Stimulated activated CD8-positive, alpha-beta memory T cell treated with anti-CD3 and anti-CD28 coated beads, Interleukin-12 subunit alpha, Interleukin-12 subunit beta, amount 100 ng/mL, for 4 hours (primary cell): ENCODE results near the gene DUSP8.
"Not testable (repeated sequence)": the region's sequence is repeated elsewhere in the genome, so short reads cannot be mapped to it uniquely, and the experiment has no call there.

Experiments
- DNase-seq: peaks from one replicate; pipeline ENCODE4 v3.0.0-alpha.2; 2020; ENCODE audit warnings: low read depth

Gene DUSP8

DNA sequence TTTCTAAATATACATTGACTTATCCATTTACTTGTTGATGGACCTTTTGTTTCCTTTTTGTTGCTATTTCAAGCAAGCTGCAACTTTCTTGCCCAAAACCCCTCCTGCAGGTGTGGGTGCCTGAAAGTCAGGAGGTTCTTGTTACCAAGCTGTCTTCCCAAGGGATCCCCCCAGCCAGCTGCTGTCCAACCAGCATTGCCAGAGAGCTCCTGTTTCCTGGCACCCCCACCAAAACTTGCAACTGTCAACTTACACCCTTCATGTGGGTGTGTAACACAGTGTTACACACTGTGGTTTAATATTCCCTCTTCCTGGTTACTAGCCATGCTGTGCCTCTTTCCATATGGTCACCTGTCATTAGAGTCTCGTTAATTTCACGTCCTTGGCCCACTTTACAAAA is 14.6 kb upstream of the DUSP8 start:
- DNase-seq, result no peak

DNA sequence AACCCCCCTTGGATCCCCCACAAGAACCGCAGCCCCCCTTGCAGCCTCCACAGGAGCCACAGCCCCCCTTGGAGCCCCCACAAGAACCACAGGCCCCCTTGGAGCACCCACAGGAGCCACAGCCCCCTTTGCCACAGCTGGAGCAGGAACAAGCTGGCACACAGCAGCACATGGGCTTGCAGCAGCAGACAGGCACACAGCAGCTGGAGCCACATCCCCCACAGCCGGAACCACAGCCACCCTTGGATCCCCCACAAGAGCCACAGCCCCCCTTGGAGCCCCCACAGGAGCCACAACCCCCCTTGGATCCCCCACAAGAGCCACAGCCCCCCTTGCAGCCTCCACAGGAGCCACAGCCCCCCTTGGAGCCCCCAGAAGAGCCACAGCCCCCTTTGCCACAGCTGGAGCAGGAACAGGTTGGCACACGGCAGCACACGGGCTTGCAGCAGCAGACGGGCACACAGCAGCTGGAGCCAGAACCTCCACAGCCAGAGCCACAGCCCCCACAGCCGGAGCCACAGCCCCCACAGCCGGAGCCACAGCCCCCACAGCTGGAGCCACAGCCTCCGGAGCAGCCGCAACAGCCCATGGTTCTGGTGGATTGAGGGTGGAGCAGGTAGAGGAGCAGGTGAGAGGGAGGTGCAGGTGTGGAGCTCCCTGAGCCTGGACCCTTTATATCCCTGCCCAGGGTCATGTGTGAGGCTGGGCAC is 12.7 kb upstream of the DUSP8 start, which contains the start of gene KRTAP5-1:
Gene KRTAP5-1, minus strand, starts transcription at position 623 of the 710 bp plus-strand sequence. Its CDS starts 34 bp downstream, at position 589.
- DNase-seq, result not testable (repeated sequence)

GRCh38 chr11:1582909-1583308 is 10.8 kb upstream of the DUSP8 start:
- not testable (repeated sequence) for DNase-seq

GRCh38 chr11:1581976-1582375 is 9.9 kb upstream of the DUSP8 start:
- DNase-seq, result no peak

DNA sequence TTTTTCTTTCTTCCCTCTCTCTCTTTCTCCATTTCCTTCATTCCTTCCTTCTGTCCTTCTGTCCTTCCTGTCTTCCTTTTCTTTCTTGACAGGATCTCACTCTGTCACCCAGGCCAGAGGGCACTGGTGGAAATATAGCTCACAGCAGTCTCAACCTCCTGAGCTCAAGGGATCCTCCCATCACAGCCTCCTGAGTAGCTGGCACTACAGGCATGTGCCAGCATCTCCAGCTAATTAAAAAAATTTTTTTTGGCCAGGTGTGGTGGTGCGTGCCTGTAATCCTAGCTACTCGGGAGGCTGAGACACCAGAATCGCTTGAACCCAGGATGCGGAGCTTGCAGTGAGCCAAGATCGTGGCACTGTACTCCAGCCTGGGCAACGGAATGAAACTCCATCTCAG is 4.8 kb upstream of the DUSP8 start:
- DNase-seq, result no peak

DNA sequence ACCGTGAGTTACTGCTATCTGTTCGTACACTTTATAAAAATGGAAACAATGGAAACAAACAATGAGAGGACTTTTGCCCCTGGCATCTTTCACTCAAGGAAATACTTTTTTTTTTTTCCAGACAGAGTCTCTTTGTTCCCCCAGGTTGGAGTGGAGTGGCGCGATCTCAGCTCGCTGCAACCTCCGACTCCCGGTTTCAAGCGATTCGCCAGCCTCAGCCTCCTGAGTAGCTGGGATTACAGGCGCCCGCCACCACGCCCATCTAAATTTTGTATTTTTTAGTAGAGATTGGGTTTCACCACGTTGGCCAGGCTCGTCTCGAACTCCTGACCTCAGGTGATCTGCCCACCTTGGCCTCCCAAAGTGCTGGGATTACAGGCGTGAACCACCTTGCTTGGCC is 3.7 kb upstream of the DUSP8 start:
- not testable (repeated sequence) for DNase-seq

DNA sequence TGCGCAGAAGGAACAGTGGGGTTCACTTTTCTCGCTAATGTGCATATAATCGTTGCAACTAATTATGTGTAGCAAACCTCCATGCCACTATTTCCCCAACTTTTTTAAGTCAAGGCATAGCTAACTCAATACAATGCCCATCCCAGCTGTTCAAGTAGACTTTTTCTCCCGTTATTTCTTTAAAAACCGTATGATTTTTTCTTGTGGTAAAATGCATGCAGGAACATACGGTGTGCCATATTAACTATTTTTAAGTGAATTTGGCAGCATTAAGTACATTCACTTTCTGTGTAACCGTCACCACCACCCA is 2.8 kb upstream of the DUSP8 start:
- no peak for DNase-seq

DNA sequence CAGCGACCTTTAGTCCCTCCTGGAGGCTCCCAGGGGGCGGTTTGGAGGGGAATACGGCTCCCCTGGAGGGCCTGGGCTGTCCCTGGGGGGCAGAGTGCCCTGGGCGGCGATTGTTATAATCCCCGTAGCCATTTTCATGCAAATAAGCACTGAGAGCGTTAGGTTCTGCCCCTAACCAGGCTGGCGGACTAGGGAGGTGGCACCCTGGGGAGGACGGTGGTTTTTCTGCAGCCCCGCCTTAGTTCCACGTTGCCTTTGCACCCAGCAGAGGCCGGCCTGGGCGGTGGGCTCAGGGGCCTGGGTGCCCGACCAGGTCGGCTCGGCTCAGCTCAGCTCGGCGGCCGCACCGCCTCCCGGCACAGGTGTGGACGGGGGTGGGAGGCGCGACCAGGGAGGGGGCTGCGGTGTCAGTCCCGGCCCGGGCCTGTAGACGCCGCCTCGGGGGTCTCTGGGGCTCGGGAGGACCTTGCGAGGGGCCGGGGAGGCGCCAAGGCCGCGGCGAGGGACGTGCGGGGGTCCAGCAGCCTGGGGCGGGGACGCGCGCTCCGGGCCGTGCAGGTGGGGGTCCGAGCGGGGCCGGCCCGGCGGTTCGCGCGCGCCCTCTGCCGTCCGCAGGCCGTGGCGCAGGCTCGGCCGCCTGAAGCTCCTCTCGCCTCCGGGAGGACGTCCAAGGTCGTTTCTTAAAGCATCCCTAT is 2.3 kb upstream of the DUSP8 start:
- no peak for DNase-seq

GRCh38 chr11:1573903-1574237 is 1.8 kb upstream of the DUSP8 start:
- no peak for DNase-seq

DNA sequence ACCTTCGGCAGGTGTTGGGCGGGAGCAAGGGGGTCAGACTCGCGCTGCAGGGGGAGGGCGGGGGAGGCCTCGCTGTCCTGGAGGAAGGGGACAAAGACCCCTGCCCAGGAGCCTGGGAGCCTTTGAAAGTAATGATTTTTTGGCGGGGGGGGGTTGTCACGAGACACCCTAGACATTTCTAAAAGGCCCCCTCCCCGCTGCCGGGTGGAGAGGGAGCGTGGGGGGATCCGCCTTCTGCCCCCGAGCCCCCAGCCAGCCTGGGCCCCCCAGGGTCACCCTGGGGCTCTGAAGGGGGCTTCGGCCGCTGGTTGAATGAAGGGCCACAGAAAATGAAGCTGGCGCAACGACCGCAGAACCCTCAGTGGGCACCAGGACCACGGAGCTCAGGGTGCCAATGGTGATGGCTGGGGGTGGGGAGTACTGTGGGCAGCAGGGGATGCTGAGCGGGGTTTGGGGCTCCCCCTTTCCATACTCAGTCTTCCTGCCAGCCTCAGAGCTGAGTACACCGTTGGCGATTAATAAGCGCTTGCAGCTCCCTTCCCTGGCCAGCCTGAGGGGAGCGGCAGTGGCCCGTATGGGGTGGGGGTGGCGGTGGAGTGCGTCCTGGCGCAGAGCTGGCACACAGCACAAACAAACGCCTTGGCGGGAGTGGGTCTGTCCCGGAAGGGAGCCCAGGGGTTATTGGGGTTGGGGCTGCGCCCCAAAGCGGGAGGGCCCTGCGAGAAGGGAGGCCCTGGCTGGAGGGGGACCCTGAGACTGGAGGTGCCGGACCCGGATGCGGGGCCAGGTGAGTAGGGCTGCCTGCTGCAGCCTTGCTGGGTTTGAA is 1.2 kb upstream of the DUSP8 start:
- DNase-seq, result no peak

DNA sequence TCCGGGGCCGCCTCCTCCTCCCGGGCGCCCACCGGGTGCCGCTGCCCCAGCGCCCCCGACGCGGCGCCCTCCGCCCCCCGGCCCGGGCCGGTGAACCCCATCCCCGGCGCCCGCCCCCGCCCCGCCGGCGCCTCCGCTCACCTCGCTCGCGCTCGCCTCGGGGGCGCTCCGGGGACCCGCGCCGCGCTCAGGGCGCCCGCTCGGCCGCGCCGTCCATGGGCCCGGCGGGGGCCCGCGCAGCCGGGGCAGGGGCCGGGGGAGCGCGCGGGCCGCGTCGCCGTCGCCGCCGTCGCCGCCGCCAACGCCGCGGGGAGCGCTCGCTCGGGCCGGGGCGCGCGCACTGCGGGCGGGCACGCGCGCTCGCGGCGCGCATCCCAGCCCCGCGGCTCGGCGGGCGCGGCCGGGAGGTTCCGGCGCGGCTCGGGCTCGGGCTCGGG is 293 bp downstream of the DUSP8 start:
- DNase-seq, result no peak

- no peak for DNase-seq
Measured at GRCh38 chr11:1570896-1571759, 943 bp downstream of the DUSP8 start.

DNA sequence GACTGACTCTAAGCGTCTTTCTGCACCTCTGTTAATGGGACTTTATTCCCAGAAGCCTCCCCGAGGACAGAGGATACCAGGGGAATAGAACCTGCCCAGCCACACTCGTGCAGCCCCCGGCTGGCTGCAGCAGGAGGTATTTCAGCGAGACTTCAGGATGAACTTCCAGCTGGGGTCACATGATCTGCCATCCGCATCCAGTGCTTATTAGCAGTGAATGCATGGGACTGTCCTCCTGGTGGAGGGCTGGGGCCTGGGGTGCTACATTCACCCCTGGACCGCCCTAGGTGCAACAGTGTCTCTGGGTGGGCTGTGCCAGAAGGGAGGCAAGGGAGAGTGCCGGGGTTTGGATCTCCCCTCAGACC is 1.6 kb downstream of the DUSP8 start:
- no peak for DNase-seq

- no peak for DNase-seq
Measured at GRCh38 chr11:1570001-1570453, 2.0 kb downstream of the DUSP8 start.

GRCh38 chr11:1569251-1569780 is 2.8 kb downstream of the DUSP8 start:
- no peak for DNase-seq

- no peak for DNase-seq
Measured at GRCh38 chr11:1568441-1568911, 3.6 kb downstream of the DUSP8 start.

- DNase-seq, result no peak
Measured at GRCh38 chr11:1567721-1568100, 4.4 kb downstream of the DUSP8 start.

GRCh38 chr11:1567052-1567720 is 4.9 kb downstream of the DUSP8 start:
- no peak for DNase-seq

DNA sequence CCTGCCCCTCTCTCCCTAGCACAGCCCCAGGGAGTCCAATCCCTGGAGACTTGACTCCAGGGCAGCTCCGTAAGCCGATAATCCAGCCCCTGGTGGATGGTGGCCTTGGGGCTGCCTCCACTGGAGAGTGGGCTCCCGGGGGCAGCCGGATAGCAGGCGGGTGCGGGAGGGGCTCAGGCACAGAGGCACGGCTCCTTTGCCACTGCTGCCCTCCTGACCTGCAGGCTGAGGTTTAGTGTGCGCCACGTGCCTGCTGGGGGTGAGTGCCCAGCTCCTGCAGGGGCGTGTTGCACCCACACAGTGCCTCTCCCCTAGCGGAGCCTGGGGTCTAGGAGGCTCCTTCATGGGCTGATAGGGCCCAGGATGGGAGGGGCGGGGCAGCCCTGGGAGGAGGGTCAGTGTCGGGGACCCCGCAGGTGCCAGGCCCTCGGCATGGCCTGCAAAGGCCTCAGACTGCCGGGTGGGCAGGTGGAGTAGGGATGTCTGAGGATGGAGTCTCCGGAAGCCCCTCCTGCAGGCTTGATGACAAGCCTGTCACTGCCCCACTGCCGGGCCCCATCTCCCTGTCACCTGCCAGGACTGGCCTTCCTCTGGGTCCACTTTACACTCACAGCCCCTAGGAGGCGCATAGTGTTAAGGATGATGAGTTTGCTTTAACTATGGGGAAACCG is 5.6 kb downstream of the DUSP8 start:
- DNase-seq, result no peak

- DNase-seq, result no peak
Measured at GRCh38 chr11:1565904-1566247, 6.2 kb downstream of the DUSP8 start.
